Skeletal muscle tissue (tissue), 2 donors: ENCODE measurements around the gene ASCL3. TPM values are rescaled to one million over a fixed set of nuclear protein-coding genes. Genes with fewer than 3 reads are reported as not detected.

Experiments
- small RNA-seq: library from RNA; depleted of rRNA; stranded (forward); fragments of <200 nt; gene quantifications from one replicate; pipeline ENCODE3, GENCODE V24; 2014
- total RNA-seq: library from RNA; depleted of rRNA; stranded (reverse); fragments of >200 nt; gene quantifications from one replicate; pipeline ENCODE4 v1.2.3, GENCODE V29; 2014

Gene ASCL3
- total RNA-seq, 1 donor from 2014 or later: not detected

Small RNAs within 50 kb of the gene (small RNA-seq; reads per million reads assigned to genes)
- not detected for gene RF00019

Other genes with a start within 250 kb of the ASCL3 start
- 23.0 TPM for gene AKIP1, start 31.8 kb downstream of the ASCL3 start, total RNA-seq
- not detected for gene C11orf16, start 10.1 kb downstream of the ASCL3 start, total RNA-seq
- 27.1 TPM for gene TMEM9B, start 21.4 kb upstream of the ASCL3 start, total RNA-seq
- gene NRIP3, start 61.0 kb upstream of the ASCL3 start, total RNA-seq: 1.0 TPM
- 37.1 TPM for gene SCUBE2, start 148.6 kb upstream of the ASCL3 start, total RNA-seq